Jurkat, Clone E6-1 (cell line): ENCODE results near the gene DHX29.

Experiments used
- DNase-seq: peaks from one replicate; pipeline ENCODE4 v3.0.0-alpha.2; 2011; ENCODE audit warnings: low read depth, low spot score
- H3K4me3 ChIP-seq: 2 replicates; pipeline ENCODE4 v1.5.1; 2011; ENCODE audit warnings: mild to moderate bottlenecking, low read length, control low read depth, moderate library complexity

The DHX29 gene

DNA sequence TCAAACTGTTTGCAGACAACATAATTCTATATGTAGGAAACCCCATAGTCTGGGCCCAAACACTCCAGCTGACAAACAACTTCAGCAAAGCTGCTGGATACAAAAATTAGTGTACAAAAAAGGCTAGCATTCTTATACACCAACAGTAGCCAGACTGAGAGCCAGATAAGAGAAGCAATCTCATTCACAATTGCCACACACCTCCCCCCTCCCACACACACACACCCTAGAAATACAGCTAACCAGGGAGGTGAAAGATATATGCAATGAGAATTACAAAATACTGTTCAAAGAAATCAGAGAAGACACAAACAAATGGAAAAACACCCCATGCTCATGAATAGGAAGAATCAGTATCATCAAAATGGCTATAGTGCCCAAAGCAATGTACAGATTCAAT lies 9.3 kb upstream of the DHX29 start:
- H3K4me3 ChIP-seq = no peak overlapping the region
- no peak for DNase-seq

GRCh38 chr5:55316289-55316688 lies 8.8 kb upstream of the DHX29 start:
- no peak overlapping the region for H3K4me3 ChIP-seq
- DNase-seq = no peak

- H3K4me3 ChIP-seq = no peak overlapping the region
- no peak for DNase-seq
Observed at GRCh38 chr5:55313870-55314617, 6.5 kb upstream of the DHX29 start.

DNA sequence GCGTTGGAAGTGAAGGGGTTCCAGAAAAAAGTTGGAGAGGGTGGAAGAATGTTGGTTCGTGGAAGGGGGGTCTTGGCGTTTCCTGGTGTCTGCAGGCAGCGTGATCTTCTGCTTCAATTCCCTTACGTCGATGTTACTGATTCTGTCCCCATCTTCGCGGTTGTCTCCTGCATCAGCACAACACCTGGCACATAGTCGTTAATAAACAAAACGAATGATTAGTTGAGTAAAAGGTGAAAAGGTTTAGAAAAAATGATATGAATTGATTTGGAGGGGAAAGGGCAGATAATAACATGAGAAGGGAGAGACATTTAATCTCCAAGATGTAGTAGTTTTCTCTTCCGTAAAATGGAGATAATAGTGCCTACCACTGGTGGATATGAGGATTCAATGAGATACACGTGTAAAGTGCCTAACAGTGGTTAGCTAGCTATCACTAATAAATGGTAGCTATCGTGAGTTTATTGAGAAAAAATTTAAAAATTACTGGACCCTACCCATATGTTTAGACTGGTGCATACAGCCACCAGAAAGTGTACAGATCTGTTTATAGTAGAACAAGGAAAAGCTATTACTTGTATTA lies 851 bp upstream of the DHX29 start:
- DNase-seq = peak; percentile 28
- peak overlapping the region; percentile 70 for H3K4me3 ChIP-seq

- DNase-seq = no peak
- peak overlapping the region; percentile 70 for H3K4me3 ChIP-seq
Observed at GRCh38 chr5:55306641-55307382, 682 bp downstream of the DHX29 start.

DNA sequence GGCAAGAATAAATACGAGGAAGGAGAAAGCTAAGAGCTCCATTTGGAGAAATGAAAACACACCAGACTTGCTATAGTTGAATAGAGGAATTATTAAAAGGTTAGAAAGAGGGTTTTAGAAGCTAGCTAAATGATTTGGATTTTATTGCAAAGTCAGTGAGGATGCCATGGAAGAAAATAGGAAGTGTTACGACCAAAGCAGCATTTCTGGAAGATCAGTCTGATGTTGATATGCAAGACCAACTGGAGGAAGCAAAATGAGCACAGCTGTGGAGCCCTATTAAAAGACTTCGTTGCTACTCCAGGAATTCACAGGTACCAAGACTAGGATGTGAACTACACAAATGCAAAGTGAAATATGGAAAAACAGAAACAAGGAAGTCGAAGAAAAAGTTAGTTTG lies 2.1 kb downstream of the DHX29 start:
- DNase-seq = no peak
- H3K4me3 ChIP-seq = no peak overlapping the region

- no peak overlapping the region for H3K4me3 ChIP-seq
- no peak for DNase-seq
Observed at GRCh38 chr5:55304584-55304983, 2.9 kb downstream of the DHX29 start.

DNA sequence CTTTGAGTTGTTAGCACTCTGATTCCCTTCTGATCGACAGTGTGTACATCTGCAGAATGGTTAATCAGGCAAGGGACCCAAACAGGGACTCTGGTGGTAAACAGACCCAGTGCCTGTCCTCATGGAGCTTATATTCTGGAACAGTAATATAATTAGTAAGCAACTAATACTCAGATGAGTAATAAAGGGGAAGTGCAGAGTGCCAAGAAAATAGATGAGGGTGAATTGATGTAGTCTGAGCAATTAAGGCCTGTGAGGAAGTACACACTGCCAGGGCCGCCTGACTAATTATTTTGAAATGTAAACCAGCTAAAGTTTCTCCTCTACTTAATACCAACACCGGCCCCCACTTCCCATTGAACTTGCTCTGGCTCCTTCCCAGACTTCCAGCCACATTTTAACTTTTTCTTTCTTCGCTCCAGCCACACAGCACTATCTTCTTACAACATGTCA lies 4.2 kb downstream of the DHX29 start:
- no peak for DNase-seq
- no peak overlapping the region for H3K4me3 ChIP-seq

DNA sequence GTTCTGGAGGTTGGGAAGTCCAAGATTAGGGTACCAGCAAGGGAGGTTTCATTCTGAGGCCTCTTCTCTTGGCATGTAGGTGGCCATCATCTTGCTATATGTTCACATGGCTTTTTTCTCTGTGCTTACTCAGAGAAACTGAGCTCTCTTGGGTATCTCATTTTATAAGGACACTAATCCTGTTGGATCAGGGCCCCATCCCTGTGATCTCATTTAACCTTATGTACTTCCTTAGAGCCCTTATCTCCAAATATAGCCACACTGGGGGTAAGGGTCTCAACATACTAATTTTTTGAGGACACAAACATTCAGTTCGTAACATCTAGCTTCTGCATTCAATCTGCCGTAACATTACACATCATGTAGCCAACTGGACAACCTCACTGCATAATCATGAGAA lies 6.6 kb downstream of the DHX29 start:
- no peak for DNase-seq
- H3K4me3 ChIP-seq = no peak overlapping the region

DNA sequence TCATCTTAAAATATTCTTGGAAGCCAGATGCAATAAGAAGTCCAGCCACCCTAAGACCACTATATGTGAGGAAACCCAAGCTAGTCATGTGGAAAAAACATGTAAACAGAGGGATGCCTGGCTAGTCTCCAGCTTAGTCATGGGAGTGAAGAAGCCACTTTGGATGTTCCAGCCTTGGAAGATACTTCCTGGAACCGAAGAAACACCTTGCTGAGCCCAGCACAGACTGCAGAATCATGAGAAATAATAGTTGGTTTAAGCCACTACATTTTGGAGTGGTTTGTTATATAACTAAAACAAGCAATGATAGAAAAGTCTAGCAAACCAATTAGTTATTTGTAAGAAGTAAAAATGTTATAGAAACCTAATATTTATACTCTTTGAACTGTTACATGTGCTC lies 12.6 kb downstream of the DHX29 start:
- H3K4me3 ChIP-seq = no peak overlapping the region
- no peak for DNase-seq

DNA sequence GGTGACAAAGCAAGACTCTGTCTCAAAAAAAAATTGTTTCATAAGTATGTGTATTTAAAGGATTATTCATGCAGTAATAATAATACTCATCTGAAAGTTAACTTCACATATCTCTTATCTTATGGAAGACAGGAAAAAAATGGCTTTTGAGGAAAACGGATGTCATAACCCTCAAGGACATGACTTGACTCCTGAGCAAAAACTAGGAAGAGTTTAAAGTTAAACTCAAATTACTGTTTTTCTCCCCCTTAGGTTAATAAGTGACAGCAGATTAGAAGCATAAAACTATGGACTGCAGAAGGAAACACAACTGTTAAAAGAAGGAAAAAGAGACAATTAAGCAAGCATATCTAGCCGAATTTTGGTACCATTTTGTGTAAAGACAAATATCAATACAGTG lies 16.5 kb downstream of the DHX29 start:
- DNase-seq = no peak
- no peak overlapping the region for H3K4me3 ChIP-seq

DNA sequence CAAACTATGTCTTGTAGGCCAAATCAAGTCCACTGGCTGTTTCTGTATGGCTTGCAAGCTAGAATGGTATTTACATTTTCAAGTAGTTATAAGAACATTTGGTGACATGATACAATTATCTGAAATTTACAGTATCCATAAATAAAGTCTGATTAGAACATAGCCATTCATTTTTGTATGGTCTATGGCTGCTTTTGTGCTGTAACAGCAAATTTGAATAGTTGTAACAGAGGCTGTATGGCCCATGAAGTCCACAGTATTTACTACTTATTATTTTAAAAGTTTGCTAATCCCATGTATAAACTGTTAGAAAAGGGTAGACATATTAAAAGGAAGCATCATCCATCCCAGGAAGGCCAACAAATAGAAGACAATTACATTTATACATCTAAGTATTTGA lies 17.7 kb downstream of the DHX29 start:
- H3K4me3 ChIP-seq = no peak overlapping the region
- no peak for DNase-seq

DNA sequence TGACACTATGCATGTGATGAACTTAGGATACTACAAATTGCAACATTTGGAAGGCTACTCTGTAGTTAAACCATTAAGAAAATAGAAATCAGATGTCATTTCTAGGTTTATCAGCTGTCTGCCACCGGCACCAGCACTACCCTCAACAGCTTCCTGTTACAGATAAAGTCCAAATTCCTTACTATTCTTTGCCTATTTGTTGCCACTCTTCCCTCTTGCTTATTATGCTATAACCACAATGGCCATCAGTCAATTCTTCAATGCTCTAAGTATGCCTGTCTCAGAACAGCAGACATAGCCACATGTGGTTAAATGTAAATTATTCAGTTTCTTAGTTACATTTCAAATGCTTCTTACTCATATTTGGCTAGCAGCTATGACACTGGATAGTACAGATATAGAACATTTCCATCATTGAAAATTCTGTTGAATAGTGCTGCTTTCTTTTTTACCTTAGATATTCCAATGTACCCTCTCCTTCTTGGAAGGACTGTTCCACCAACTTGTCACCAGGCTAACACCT lies 21.0 kb downstream of the DHX29 start:
- H3K4me3 ChIP-seq = no peak overlapping the region
- DNase-seq = no peak

GRCh38 chr5:55278778-55279177 lies 28.7 kb downstream of the DHX29 start:
- H3K4me3 ChIP-seq = no peak overlapping the region
- DNase-seq = no peak

DNA sequence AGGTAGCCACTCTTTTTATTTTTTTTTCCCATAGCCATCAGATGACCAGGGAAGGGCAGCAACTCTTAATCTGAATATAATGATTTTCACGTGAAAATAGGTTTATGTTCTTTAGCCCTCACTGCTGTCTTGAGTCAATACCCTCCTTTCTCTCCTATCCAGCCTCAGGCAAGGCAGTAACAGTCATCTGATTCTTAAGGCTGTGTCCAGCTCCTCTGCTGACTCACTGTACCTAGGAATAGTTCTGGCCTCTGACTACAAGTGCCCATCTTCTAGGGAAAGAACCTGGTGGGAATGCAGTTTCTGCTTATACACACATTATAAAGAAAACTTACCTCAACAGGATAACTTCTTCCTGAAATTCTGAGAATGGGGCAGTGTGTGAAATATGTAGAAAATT lies 30.7 kb downstream of the DHX29 start:
- H3K4me3 ChIP-seq = no peak overlapping the region
- no peak for DNase-seq

DNA sequence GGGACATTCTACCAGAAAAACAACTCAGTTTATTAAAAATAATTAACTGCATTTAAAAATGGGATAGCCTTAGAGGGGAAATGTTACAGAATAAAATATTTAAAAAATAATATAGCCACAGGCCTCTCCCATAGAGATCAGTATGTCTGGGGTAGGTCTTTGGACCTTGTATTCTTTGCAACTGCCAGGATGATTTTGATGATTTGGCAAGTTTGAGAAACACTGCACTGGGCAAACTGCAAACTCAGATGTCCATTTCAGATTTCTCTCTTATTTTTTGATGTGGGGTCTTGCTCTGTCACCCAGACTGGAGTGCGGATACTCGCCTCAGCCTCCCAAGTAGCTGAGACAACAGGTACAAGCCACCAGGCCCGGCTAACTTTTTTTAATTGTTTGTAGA lies 49.2 kb downstream of the DHX29 start:
- no peak overlapping the region for H3K4me3 ChIP-seq
- no peak for DNase-seq

- no peak overlapping the region for H3K4me3 ChIP-seq
- DNase-seq = no peak
Observed at GRCh38 chr5:55254802-55255201, 52.7 kb downstream of the DHX29 start.

GRCh38 chr5:55250064-55250463 lies 57.4 kb downstream of the DHX29 start:
- H3K4me3 ChIP-seq = no peak overlapping the region
- DNase-seq = no peak

- H3K4me3 ChIP-seq = no peak overlapping the region
- DNase-seq = no peak
Observed at GRCh38 chr5:55241746-55242145, 65.7 kb downstream of the DHX29 start.

DNA sequence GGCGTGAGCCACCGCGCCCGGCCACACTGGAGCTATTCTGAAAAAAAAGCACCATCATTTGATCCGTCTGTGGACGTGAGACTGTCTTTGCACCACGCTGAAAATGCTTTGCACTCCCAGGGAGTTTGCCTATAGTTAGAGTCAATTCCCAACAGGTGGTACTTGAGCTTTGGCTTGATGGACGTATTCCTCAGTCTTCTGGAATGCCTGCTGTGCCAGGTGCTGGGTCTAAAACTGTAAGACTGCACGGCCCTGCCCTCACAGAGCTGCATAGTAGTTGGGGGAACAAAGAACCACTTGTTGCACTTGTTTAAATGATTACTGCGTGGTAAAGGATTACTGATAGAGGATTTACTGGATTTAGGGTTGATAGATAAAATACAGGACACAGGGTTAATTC lies 70.7 kb downstream of the DHX29 start:
- H3K4me3 ChIP-seq = no peak overlapping the region
- DNase-seq = no peak
